H9 (cell line): Measurements from ENCODE around the gene PRELID1. TPM values are rescaled to one million over a fixed set of nuclear protein-coding genes. Genes with fewer than 3 reads are reported as not detected.

Source experiments
- DNase-seq: peaks from one replicate; pipeline ENCODE4 v3.0.0-alpha.2; 2017
- H2AFZ ChIP-seq: one replicate; pipeline ENCODE4 v1.6.1; 2013; ENCODE audit warnings: mild to moderate bottlenecking, low read length, control low read depth, moderate library complexity
- H2AK5ac ChIP-seq: 2 replicates; pipeline ENCODE4 v1.6.1; 2013; ENCODE audit warnings: low read length, control low read depth, mixed read lengths; ENCODE audit not compliant: insufficient read length
- H2BK120ac ChIP-seq: one replicate; pipeline ENCODE4 v1.6.1; 2013; ENCODE audit warnings: low read depth, mild to moderate bottlenecking, low read length, control low read depth, inconsistent platforms; ENCODE audit not compliant: poor library complexity, severe bottlenecking
- H2BK12ac ChIP-seq: 2 replicates; pipeline ENCODE4 v1.6.1; 2013; ENCODE audit warnings: low read length, control low read depth, mixed read lengths, low read depth; ENCODE audit not compliant: insufficient read length
- H2BK15ac ChIP-seq: 2 replicates; pipeline ENCODE4 v1.6.1; 2013; ENCODE audit warnings: low read depth, low read length, control low read depth
- H2BK20ac ChIP-seq: one replicate; pipeline ENCODE4 v1.6.1; 2013; ENCODE audit warnings: low read depth, mild to moderate bottlenecking, low read length, control low read depth, inconsistent platforms; ENCODE audit not compliant: poor library complexity, severe bottlenecking
- H2BK5ac ChIP-seq: 2 replicates; pipeline ENCODE4 v1.6.1; 2013; ENCODE audit warnings: low read length, control low read depth, mixed read lengths; ENCODE audit not compliant: insufficient read length
- H3K14ac ChIP-seq: 2 replicates; pipeline ENCODE4 v1.6.1; 2013; ENCODE audit warnings: low read length, control low read depth; ENCODE audit not compliant: insufficient read depth
- H3K18ac ChIP-seq: 2 replicates; pipeline ENCODE4 v1.6.1; 2013; ENCODE audit warnings: low read depth, mild to moderate bottlenecking, mixed read lengths, low read length, control low read depth; ENCODE audit not compliant: insufficient read length
- H3K23ac ChIP-seq: 2 replicates; pipeline ENCODE4 v1.6.1; 2013; ENCODE audit warnings: low read length, control low read depth, mixed read lengths, low read depth; ENCODE audit not compliant: insufficient read length
- H3K23me2 ChIP-seq: 2 replicates; pipeline ENCODE4 v1.6.1; 2013; ENCODE audit warnings: low read depth, mild to moderate bottlenecking, mixed read lengths, low read length, control low read depth; ENCODE audit not compliant: insufficient read length, poor library complexity, severe bottlenecking
- H3K27ac ChIP-seq: 2 replicates; pipeline ENCODE4 v1.5.1; 2013; ENCODE audit warnings: low read length, control low read depth, mixed read lengths, low read depth; ENCODE audit not compliant: insufficient read length
- H3K27me3 ChIP-seq: 2 replicates; pipeline ENCODE4 v1.6.1; 2013; ENCODE audit warnings: low read length, control low read depth, inconsistent platforms; ENCODE audit not compliant: insufficient read depth
- H3K4ac ChIP-seq: 2 replicates; pipeline ENCODE4 v1.6.1; 2013; ENCODE audit warnings: low read depth, mild to moderate bottlenecking, control low read depth, inconsistent platforms, low read length, moderate library complexity
- H3K4me1 ChIP-seq: 2 replicates; pipeline ENCODE4 v1.6.1; 2013; ENCODE audit warnings: low read length, control low read depth, inconsistent platforms; ENCODE audit not compliant: insufficient read depth
- H3K4me2 ChIP-seq: 2 replicates; pipeline ENCODE4 v1.6.1; 2013; ENCODE audit warnings: low read length, control low read depth, mixed read lengths; ENCODE audit not compliant: insufficient read length, insufficient read depth
- H3K56ac ChIP-seq: 2 replicates; pipeline ENCODE4 v1.6.1; 2013; ENCODE audit warnings: low read depth, mild to moderate bottlenecking, mixed read lengths, low read length, control low read depth; ENCODE audit not compliant: insufficient read length
- H3K79me1 ChIP-seq: 2 replicates; pipeline ENCODE4 v1.6.1; 2013; ENCODE audit warnings: low read depth, mild to moderate bottlenecking, moderate library complexity, low read length, control low read depth, inconsistent platforms; ENCODE audit not compliant: insufficient read depth, poor library complexity, severe bottlenecking
- H3K79me2 ChIP-seq: 2 replicates; pipeline ENCODE4 v1.6.1; 2013; ENCODE audit warnings: low read length, control low read depth, inconsistent platforms; ENCODE audit not compliant: insufficient read depth
- H3K9ac ChIP-seq: 2 replicates; pipeline ENCODE4 v1.6.1; 2013; ENCODE audit warnings: low read length, control low read depth, mixed read lengths; ENCODE audit not compliant: insufficient read length; ENCODE audit errors: extremely low read depth
- H3K9me3 ChIP-seq: one replicate; pipeline ENCODE4 v1.6.1; 2013; ENCODE audit warnings: low read depth, low read length, inconsistent platforms; ENCODE audit not compliant: control insufficient read depth
- H3T11ph ChIP-seq: one replicate; pipeline ENCODE4 v1.6.1; 2013; ENCODE audit warnings: mild to moderate bottlenecking, low read length, control low read depth, inconsistent platforms
- H4K20me1 ChIP-seq: one replicate; pipeline ENCODE4 v1.6.1; 2013; ENCODE audit not compliant: control insufficient read depth, insufficient read length, insufficient read depth
- H4K5ac ChIP-seq: 2 replicates; pipeline ENCODE4 v1.6.1; 2013; ENCODE audit warnings: low read depth, mild to moderate bottlenecking, mixed read lengths, low read length, control low read depth; ENCODE audit not compliant: insufficient read length
- H4K8ac ChIP-seq: replicated peaks from 2 replicates; pipeline ENCODE4 v1.6.1; 2013; ENCODE audit warnings: low read length, control low read depth, mixed read lengths, low read depth; ENCODE audit not compliant: insufficient read length
- H4K91ac ChIP-seq: 2 replicates; pipeline ENCODE4 v1.6.1; 2013; ENCODE audit warnings: low read depth, mild to moderate bottlenecking, moderate library complexity, mixed read lengths, low read length, control low read depth; ENCODE audit not compliant: insufficient read length
- H3K27ac Mint-ChIP-seq, 3 experiments: 2 replicates in 2 of 3; 3 replicates in 1 of 3; pipeline ENCODE4 v1.8.0; 2020 to 2021; ENCODE audit warnings: mixed read lengths in 3 of 3, mild to moderate bottlenecking in 1 of 3, moderate library complexity in 1 of 3
- H3K27me3 Mint-ChIP-seq: 2 replicates; pipeline ENCODE4 v1.8.0; 2021; ENCODE audit warnings: low read depth, mild to moderate bottlenecking, moderate library complexity, mixed read lengths
- H3K36me3 Mint-ChIP-seq, 3 experiments: 2 replicates in 2 of 3; 3 replicates in 1 of 3; pipeline ENCODE4 v1.8.0; 2020 to 2021; ENCODE audit warnings: low read depth in 3 of 3, mixed read lengths in 3 of 3; ENCODE audit not compliant: insufficient read depth in 1 of 3
- H3K4me1 Mint-ChIP-seq, 2 experiments: 2 replicates each; pipeline ENCODE4 v1.8.0; 2020; ENCODE audit warnings: mixed read lengths in 2 of 2
- H3K4me3 Mint-ChIP-seq, 2 experiments: 2 replicates in 1 of 2; 3 replicates in 1 of 2; pipeline ENCODE4 v1.8.0; 2020 to 2021; ENCODE audit warnings: mild to moderate bottlenecking in 2 of 2, mixed read lengths in 2 of 2, moderate library complexity in 1 of 2
- H3K9me3 Mint-ChIP-seq, 2 experiments: 2 replicates in 1 of 2; 3 replicates in 1 of 2; pipeline ENCODE4 v1.8.0; 2020; ENCODE audit warnings: mild to moderate bottlenecking in 2 of 2, mixed read lengths in 2 of 2, moderate library complexity in 1 of 2
- CTCF ChIP-seq: fragments of 200-600 bp; sonication (generic); conservative IDR thresholded peaks from 3 replicates; pipeline ENCODE4 v1.8.0; 2021; ENCODE audit warnings: antibody characterized with exemption, mild to moderate bottlenecking
- WGBS: extraction: QIAGEN DNeasy Blood & Tissue Kit; methylation state at CpG from one replicate; pipeline ENCODE4 v1.1.7; 2013; ENCODE audit warnings: missing lambda C conversion rate, low lambda C conversion rate, mixed read lengths; ENCODE audit not compliant: insufficient read length; ENCODE audit errors: extremely low coverage; 5-methylcytosine and 5-hydroxymethylcytosine counted together
- total RNA-seq: library from RNA; stranded (reverse); gene quantifications from 2 replicates; pipeline ENCODE4 v1.2.1, GENCODE V29; 2021

PRELID1 gene
- total RNA-seq, 1 experiment from 2014 or later = 213 TPM

- no peak overlapping the region for H3T11ph ChIP-seq
- H4K5ac ChIP-seq = no peak overlapping the region
- H3K9me3 ChIP-seq = no peaks in the 10 kb centered on the region
- no peak for DNase-seq
- no peak overlapping the region for H3K4me2 ChIP-seq
- H2AFZ ChIP-seq = no peak overlapping the region
- H3K79me2 ChIP-seq = peaks cover 7% of the 10 kb centered on the region; the same call in 1 of the 2 replicates
- no peak overlapping the region for H2BK15ac ChIP-seq
- H4K20me1 ChIP-seq = no peaks in the 10 kb centered on the region
- no peaks in the 10 kb centered on the region for H3K27me3 ChIP-seq
- no peaks in the 10 kb centered on the region for H3K4me1 ChIP-seq
- H3K23ac ChIP-seq = no peak overlapping the region
- no peak overlapping the region for H2BK20ac ChIP-seq
- Mint-ChIP-seq H3K27me3 (no peaks in the 10 kb centered on the region), H3K36me3 (peaks cover 8 to 43% (median 39%) of the 10 kb centered on the region in 3 experiments; a peak in 6 of 7 replicates), H3K4me3 (no peak overlapping the region), H3K27ac (no peak overlapping the region), H3K9me3 (no peaks in the 10 kb centered on the region), H3K4me1 (peaks cover 8 to 9% of the 10 kb centered on the region in 2 experiments)
- H3K4ac ChIP-seq = no peak overlapping the region
- H3K14ac ChIP-seq = no peak overlapping the region
- no peak overlapping the region for H2BK120ac ChIP-seq
- no peaks in the 10 kb centered on the region for H3K23me2 ChIP-seq
- H4K91ac ChIP-seq = no peak overlapping the region
- H2BK5ac ChIP-seq = no peak overlapping the region
- H4K8ac ChIP-seq = no peak overlapping the region
- no peak overlapping the region for H3K9ac ChIP-seq
- no peak overlapping the region for H3K56ac ChIP-seq
- H3K18ac ChIP-seq = no peak overlapping the region
- H3K79me1 ChIP-seq = no peaks in the 10 kb centered on the region
- TF ChIP-seq CTCF = no peak
- no CpG with 5 or more reads among the region's 6 CpGs for WGBS
- H2BK12ac ChIP-seq = no peak overlapping the region
- no peak overlapping the region for H2AK5ac ChIP-seq
- no peak overlapping the region for H3K27ac ChIP-seq
These were observed 41.3 kb downstream of the PRELID1 start for GRCh38 chr5:177344891-177345290.
